Hepatocyte (in vitro differentiated cells): ENCODE measurements around the gene FAM89B. TPM values are rescaled to one million over a fixed set of nuclear protein-coding genes. Genes with fewer than 3 reads are reported as not detected.

Experiments used
- DNase-seq: peaks from one replicate; pipeline ENCODE4 v3.0.0-alpha.2; 2016; ENCODE audit warnings: low spot score
- H2AFZ ChIP-seq: fragments of 200-600 bp; sonication (generic); 2 replicates; pipeline ENCODE4 v1.6.0; 2016; ENCODE audit warnings: antibody characterized with exemption, mild to moderate bottlenecking
- H3K27ac ChIP-seq: fragments of 200-600 bp; sonication (generic); 2 replicates; pipeline ENCODE4 v1.5.1; 2016; ENCODE audit warnings: mild to moderate bottlenecking
- H3K27me3 ChIP-seq: fragments of 200-600 bp; sonication (generic); 2 replicates; pipeline ENCODE4 v1.6.1; 2016
- H3K36me3 ChIP-seq: fragments of 200-600 bp; sonication (generic); replicated peaks from 2 replicates; pipeline ENCODE4 v1.5.1; 2016; ENCODE audit warnings: low read depth; ENCODE audit not compliant: insufficient read depth
- H3K4me1 ChIP-seq: fragments of 200-600 bp; sonication (generic); 2 replicates; pipeline ENCODE4 v1.5.1; 2016; ENCODE audit warnings: mild to moderate bottlenecking, moderate library complexity; ENCODE audit not compliant: insufficient read depth
- H3K4me2 ChIP-seq: fragments of 200-600 bp; sonication (generic); 2 replicates; pipeline ENCODE4 v1.6.0; 2016
- H3K4me3 ChIP-seq: fragments of 200-600 bp; sonication (generic); 2 replicates; pipeline ENCODE4 v1.5.1; 2016; ENCODE audit warnings: mild to moderate bottlenecking
- H3K79me2 ChIP-seq: fragments of 200-600 bp; sonication (generic); 2 replicates; pipeline ENCODE4 v1.6.0; 2017; ENCODE audit warnings: mild to moderate bottlenecking
- H3K9me2 ChIP-seq: fragments of 200-600 bp; sonication (generic); replicated peaks from 2 replicates; pipeline ENCODE4 v1.6.0; 2017; ENCODE audit warnings: mild to moderate bottlenecking; ENCODE audit not compliant: insufficient read depth
- H3K9me3 ChIP-seq: fragments of 200-600 bp; sonication (generic); 2 replicates; pipeline ENCODE4 v1.5.1; 2016; ENCODE audit warnings: low read depth, mild to moderate bottlenecking
- H4K20me1 ChIP-seq: fragments of 200-600 bp; sonication (generic); 2 replicates; pipeline ENCODE4 v1.6.0; 2016; ENCODE audit warnings: mild to moderate bottlenecking; ENCODE audit not compliant: insufficient read depth, poor library complexity, severe bottlenecking
- CTCF ChIP-seq: fragments of 200-600 bp; sonication (generic); IDR thresholded peaks from 2 replicates; pipeline ENCODE4 v1.5.1; 2016; ENCODE audit warnings: antibody characterized with exemption, mild to moderate bottlenecking; ENCODE audit not compliant: poor library complexity
- EZH2 ChIP-seq: fragments of 200-600 bp; sonication (generic); IDR thresholded peaks from 2 replicates; pipeline ENCODE4 v1.6.1; 2016; ENCODE audit warnings: antibody characterized with exemption, mild to moderate bottlenecking, borderline replicate concordance
- EZH2phosphoT487 ChIP-seq: fragments of 200-600 bp; sonication (generic); IDR thresholded peaks from one replicate; pipeline ENCODE4 v1.6.1; 2018; ENCODE audit warnings: antibody characterized with exemption, mild to moderate bottlenecking, low read depth, moderate library complexity; ENCODE audit not compliant: unreplicated experiment, severe bottlenecking
- WGBS: methylation state at CpG from one replicate; pipeline ENCODE4 v1.1.6; 2016; ENCODE audit warnings: low lambda C conversion rate; ENCODE audit errors: missing lambda C conversion rate; 5-methylcytosine and 5-hydroxymethylcytosine counted together
- polyA plus RNA-seq: library from polyadenylated mRNA; unstranded; fragments of >200 nt; fragmentation: Nextera tagmentation; extraction: Ambion mirVana; gene quantifications from 2 replicates; pipeline ENCODE4 v1.2.1, GENCODE V29; 2016
- total RNA-seq: library from RNA; depleted of rRNA; stranded (reverse); fragments of >200 nt; gene quantifications from 2 replicates; pipeline ENCODE4 v1.2.3, GENCODE V29; 2014

The FAM89B gene
- total and polyA plus RNA-seq, 2 experiments from 2014 or later = 34.1 to 112 TPM

GRCh38 chr11:65611758-65612603 is 39.6 kb downstream of the FAM89B start:
- Histone ChIP-seq H3K4me3 (no peak overlapping the region), H4K20me1 (peaks cover 60% of the 10 kb centered on the region), H3K79me2 (peaks cover 67% of the 10 kb centered on the region)

GRCh38 chr11:65612691-65613090 is 40.4 kb downstream of the FAM89B start:
- 94% methylated on average over 7 of the region's 7 CpGs for WGBS
- DNase-seq = no peak
- peak overlapping the region; percentile 88 for H3K4me2 ChIP-seq
- peaks cover 71% of the 10 kb centered on the region for H3K79me2 ChIP-seq
- no peaks in the 10 kb centered on the region for H3K9me3 ChIP-seq
- H3K9me2 ChIP-seq = no peaks in the 10 kb centered on the region
- H2AFZ ChIP-seq = no peak overlapping the region
- peaks cover 26% of the 10 kb centered on the region for H3K4me1 ChIP-seq
- H4K20me1 ChIP-seq = peaks cover 55% of the 10 kb centered on the region
- H3K27ac ChIP-seq = no peak overlapping the region
- TF ChIP-seq CTCF = no peak
- no peak for TF ChIP-seq EZH2
- no peak for TF ChIP-seq EZH2phosphoT487
- no peak overlapping the region for H3K4me3 ChIP-seq
- H3K36me3 ChIP-seq = no peaks in the 10 kb centered on the region
- no peaks in the 10 kb centered on the region for H3K27me3 ChIP-seq

More at GRCh38 chr11:65611758-65612603, 39.6 kb downstream of the FAM89B start:
- WGBS = 90% methylated on average over 12 of the region's 12 CpGs
- Histone ChIP-seq H3K27ac (no peak overlapping the region), H3K27me3 (no peaks in the 10 kb centered on the region), H3K4me1 (peaks cover 32% of the 10 kb centered on the region), H3K9me2 (no peaks in the 10 kb centered on the region), H3K4me2 (peak overlapping the region; percentile 88), H3K36me3 (no peaks in the 10 kb centered on the region), H2AFZ (no peak overlapping the region), H3K9me3 (no peaks in the 10 kb centered on the region)
- DNase-seq = no peak
- no peak for TF ChIP-seq CTCF

GRCh38 chr11:65613091-65613928 is 41.0 kb downstream of the FAM89B start:
- Histone ChIP-seq H3K79me2 (peaks cover 77% of the 10 kb centered on the region), H3K27me3 (no peaks in the 10 kb centered on the region), H3K9me3 (no peaks in the 10 kb centered on the region), H3K36me3 (no peaks in the 10 kb centered on the region), H2AFZ (peak overlapping the region; percentile 29), H3K27ac (peak overlapping the region; percentile 88), H3K9me2 (no peaks in the 10 kb centered on the region), H3K4me1 (peaks cover 25% of the 10 kb centered on the region), H4K20me1 (peaks cover 51% of the 10 kb centered on the region), H3K4me3 (peak overlapping the region; percentile 32), H3K4me2 (peak overlapping the region; percentile 88)
- TF ChIP-seq EZH2 (no peak), CTCF (no peak), EZH2phosphoT487 (no peak)
- WGBS = 53% methylated on average over 36 of the region's 43 CpGs
- peak; percentile 58 for DNase-seq
